HEK293T (cell line): ENCODE measurements around the gene MEI1.

ENCODE experiments used
- BHLHE40 ChIP-seq: fragments of 450-650 bp; IDR thresholded peaks from 2 replicates; pipeline ENCODE4 v1.6.1; 2016; ENCODE audit warnings: mild to moderate bottlenecking, moderate library complexity, borderline replicate concordance
- CTBP1 ChIP-seq: fragments of 450-650 bp; IDR thresholded peaks from 2 replicates; pipeline ENCODE4 v1.6.1; 2016; ENCODE audit warnings: borderline replicate concordance
- FOXA1 ChIP-seq: fragments of 450-650 bp; IDR thresholded peaks from 2 replicates; pipeline ENCODE4 v1.6.1; 2016; ENCODE audit warnings: mild to moderate bottlenecking
- NFRKB ChIP-seq: fragments of 450-650 bp; IDR thresholded peaks from 2 replicates; pipeline ENCODE4 v1.6.1; 2016; ENCODE audit warnings: mild to moderate bottlenecking, moderate library complexity
- SP1 ChIP-seq: fragments of 450-650 bp; IDR thresholded peaks from 2 replicates; pipeline ENCODE4 v1.6.1; 2017
- ZNF384 ChIP-seq: fragments of 450-650 bp; IDR thresholded peaks from 2 replicates; pipeline ENCODE4 v1.6.1; 2016
- TF ChIP-seq, protein P1 (sequence below): fragments of 450-650 bp; IDR thresholded peaks from 2 replicates; pipeline ENCODE4 v1.6.1; 2016

DNA sequence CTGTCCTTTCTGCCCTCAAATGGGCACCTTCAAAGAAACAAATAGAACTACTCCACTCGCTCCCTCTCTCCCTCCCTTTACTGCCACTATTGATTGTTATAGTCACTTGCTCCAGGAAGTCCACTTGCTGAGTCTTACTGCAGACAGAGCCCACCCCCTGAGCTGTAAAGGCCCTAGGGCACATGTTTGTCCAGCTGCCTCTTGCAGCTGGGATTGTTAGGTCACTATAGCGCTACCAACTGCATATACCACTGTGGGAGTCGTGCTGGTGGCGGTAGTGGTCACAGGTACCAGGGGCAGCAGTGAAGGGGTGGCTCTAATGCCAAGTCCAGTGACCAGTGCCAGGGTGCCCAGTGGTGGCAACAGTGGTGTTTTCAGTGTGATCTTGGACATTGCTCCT lies 129.2 kb downstream of the MEI1 start:
- TF ChIP-seq BHLHE40 (no peak), NFRKB (no peak), SP1 (no peak), FOXA1 (no peak), ZNF384 (no peak), CTBP1 (no peak)
- TF ChIP-seq, protein P1, sequence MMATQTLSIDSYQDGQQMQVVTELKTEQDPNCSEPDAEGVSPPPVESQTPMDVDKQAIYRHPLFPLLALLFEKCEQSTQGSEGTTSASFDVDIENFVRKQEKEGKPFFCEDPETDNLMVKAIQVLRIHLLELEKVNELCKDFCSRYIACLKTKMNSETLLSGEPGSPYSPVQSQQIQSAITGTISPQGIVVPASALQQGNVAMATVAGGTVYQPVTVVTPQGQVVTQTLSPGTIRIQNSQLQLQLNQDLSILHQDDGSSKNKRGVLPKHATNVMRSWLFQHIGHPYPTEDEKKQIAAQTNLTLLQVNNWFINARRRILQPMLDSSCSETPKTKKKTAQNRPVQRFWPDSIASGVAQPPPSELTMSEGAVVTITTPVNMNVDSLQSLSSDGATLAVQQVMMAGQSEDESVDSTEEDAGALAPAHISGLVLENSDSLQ: no peak
